Coronary artery (tissue), 2 donors: ENCODE results near the gene ADGRG1.

ENCODE experiments used
- DNase-seq: peaks from one replicate; pipeline ENCODE4 v3.0.0-alpha.2; 2017; ENCODE audit warnings: low spot score
- H3K27ac ChIP-seq, 2 donors: fragments of 200-600 bp; sonication (generic); one replicate each; pipeline ENCODE4 v1.5.1; 2016 to 2019
- H3K4me3 ChIP-seq: fragments of 200-600 bp; sonication (generic); 2 replicates; pipeline ENCODE4 v1.5.1; 2016; ENCODE audit warnings: mild to moderate bottlenecking, moderate library complexity
- CTCF ChIP-seq: fragments of 200-600 bp; sonication (generic); IDR thresholded peaks from one replicate; pipeline ENCODE4 v1.5.1; 2019; ENCODE audit warnings: antibody characterized with exemption

Gene ADGRG1

GRCh38 chr16:57688487-57688986 lies 60.1 kb downstream of the ADGRG1 start:
- Histone ChIP-seq H3K27ac (no peak overlapping the region), H3K4me3 (no peak overlapping the region)
- no peak for TF ChIP-seq CTCF
- peak; percentile 28 for DNase-seq

GRCh38 chr16:57688987-57689761 lies 60.7 kb downstream of the ADGRG1 start:
- Histone ChIP-seq H3K4me3 (no peak overlapping the region), H3K27ac (no peak overlapping the region)
- no peak for TF ChIP-seq CTCF
- DNase-seq = peak; percentile 64

- DNase-seq = peak; percentile 36
- TF ChIP-seq CTCF = no peak
- no peak overlapping the region for H3K4me3 ChIP-seq
- no peak overlapping the region for H3K27ac ChIP-seq
Measured at GRCh38 chr16:57689762-57690558, 61.5 kb downstream of the ADGRG1 start.

GRCh38 chr16:57690782-57691471 lies 62.5 kb downstream of the ADGRG1 start:
- no peak for TF ChIP-seq CTCF
- Histone ChIP-seq H3K27ac (no peak overlapping the region), H3K4me3 (no peak overlapping the region)
- peak; percentile 45 for DNase-seq

DNA sequence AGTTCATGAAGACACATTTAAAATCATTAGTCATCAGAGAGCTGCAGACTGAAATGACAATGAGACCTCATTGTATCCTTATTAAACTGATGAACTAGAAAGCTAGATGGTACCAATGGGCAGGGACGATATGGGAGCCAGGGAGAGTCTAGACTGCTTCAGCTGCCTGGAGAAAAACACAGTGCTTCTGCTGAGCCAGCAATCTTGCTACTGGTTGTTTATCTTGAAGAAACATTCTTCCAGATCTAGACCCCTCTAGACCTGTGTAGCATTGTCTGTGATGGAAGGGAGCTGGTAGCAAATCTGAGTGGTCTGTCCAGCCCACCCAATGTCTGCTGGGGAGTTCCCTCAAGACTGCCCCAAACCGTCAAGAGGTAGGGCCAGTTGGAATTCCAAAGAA lies 64.2 kb downstream of the ADGRG1 start:
- no peak for TF ChIP-seq CTCF
- Histone ChIP-seq H3K27ac (no peak overlapping the region), H3K4me3 (no peak overlapping the region)
- DNase-seq = no peak

DNA sequence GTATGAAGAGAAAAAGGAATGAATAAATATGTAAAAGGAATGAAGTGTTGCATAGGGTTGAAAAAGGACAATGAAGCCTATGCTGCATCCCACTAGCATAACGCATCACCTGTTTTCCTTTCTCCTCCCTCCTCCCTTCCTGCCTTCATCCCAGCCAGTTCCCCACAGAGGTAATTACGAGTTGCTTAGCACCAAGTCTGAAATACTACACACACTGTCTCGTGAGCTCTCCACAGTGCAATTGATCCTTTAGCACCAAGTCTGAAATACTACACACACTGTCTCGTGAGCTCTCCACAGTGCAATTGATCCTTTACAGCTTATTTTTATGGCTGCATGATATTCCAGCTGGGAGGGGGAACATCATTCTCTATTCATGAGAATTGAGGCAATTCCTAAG lies 65.1 kb downstream of the ADGRG1 start:
- TF ChIP-seq CTCF = no peak
- no peak for DNase-seq
- Histone ChIP-seq H3K27ac (no peak overlapping the region), H3K4me3 (no peak overlapping the region)
